Activated T-cell treated with anti-CD3 and anti-CD28 coated beads for 4 hours (primary cell): ENCODE results near the gene GPX2.

Experiments
- DNase-seq: peaks from one replicate; pipeline ENCODE4 v3.0.0-alpha.2; 2020

Gene GPX2

GRCh38 chr14:64912261-64912660 lies 30.3 kb downstream of the GPX2 start:
- no peak for DNase-seq

- DNase-seq = no peak
These were observed 31.6 kb downstream of the GPX2 start for GRCh38 chr14:64910847-64911495.

GRCh38 chr14:64906022-64906421 lies 36.5 kb downstream of the GPX2 start:
- DNase-seq = no peak

- no peak for DNase-seq
These were observed 42.6 kb downstream of the GPX2 start for GRCh38 chr14:64899958-64900357.

DNA sequence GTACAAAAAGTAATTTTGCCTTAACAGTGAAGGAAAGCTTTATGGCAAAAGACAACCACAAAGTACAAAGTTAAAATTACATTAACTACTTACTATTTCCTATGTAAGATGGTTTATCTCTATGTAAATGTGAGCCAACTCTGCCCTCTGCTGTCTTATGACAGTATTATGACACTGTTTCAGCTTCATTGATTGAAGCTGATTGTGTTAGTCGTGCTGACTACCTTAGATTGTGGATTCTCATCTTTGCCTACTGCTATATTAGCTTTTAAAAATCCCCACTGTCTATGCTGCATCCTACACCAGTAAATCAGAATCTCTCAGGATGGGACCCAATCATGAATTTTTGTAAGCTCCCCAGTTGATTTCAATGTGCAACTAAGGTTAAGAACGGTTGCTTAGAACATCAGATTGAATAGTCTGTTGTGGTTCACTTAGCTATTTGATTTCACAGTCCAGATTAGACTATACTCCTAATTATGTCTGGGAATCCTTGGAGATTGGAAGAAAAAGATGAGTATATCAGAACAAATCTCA lies 50.6 kb downstream of the GPX2 start:
- DNase-seq = peak; percentile 35

DNA sequence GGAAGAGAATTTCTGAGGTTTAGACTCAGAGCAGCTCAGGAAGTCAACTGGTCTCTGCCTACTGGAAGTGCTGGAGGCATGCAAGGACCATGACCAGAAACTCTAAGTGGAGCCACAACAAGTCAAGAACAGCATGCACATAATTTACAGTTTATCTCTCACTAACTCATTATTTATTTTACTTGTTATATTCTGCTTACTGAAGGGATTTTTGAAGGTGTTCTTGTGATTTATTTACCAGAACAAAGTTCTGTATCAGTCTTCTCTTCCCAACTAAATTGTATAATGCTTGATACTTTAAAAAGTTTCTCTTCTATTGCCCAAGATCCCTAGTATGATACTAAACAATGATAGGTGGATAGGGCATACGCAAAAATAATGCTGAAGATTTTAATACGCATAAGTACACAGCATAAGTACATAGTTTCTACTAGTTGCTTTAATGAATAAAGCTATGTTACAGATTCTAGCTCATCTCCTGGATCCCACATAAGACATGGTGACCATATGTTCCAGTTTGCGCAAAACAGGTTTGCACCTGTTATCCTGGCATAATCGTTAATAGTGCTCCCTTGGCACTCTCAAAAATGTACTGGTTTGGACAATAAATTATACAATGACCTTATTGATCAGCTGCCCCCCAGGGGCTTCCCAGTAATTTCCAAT lies 51.2 kb downstream of the GPX2 start:
- DNase-seq = no peak

- DNase-seq = no peak
These were observed 53.2 kb downstream of the GPX2 start for GRCh38 chr14:64889352-64889751.
